ENCODE data around the gene SERPINA7. TPM values are rescaled to one million over a fixed set of nuclear protein-coding genes. Genes with fewer than 3 reads are reported as not detected.
"Not testable (repeated sequence)": the region's sequence is repeated elsewhere in the genome, so short reads cannot be mapped to it uniquely, and the experiment has no call there.

Gene SERPINA7
- under 1 TPM; 0.22 to 0.40 (median 0.28) TPM for polyA plus RNA-seq (ENCODE audit: insufficient read length in 3 of 3)

- no peak for DNase-seq (ENCODE audit: low read depth in 3 of 3, low spot score in 2 of 3)
Observed at GRCh38 chrX:106038625-106039024, at the start of gene SERPINA7. SERPINA7 (minus strand) TSS chrX:106038727; CDS start chrX:106037058, 1,669 bp downstream.

GRCh38 chrX:106069048-106069447 lies 30.5 kb upstream of the SERPINA7 start:
- no peak for DNase-seq (ENCODE audit: low read depth in 3 of 3, low spot score in 2 of 3)

- no peak for DNase-seq (ENCODE audit: low read depth in 3 of 3, low spot score in 2 of 3)
Observed at GRCh38 chrX:106050054-106050453, 11.5 kb upstream of the SERPINA7 start.

DNA sequence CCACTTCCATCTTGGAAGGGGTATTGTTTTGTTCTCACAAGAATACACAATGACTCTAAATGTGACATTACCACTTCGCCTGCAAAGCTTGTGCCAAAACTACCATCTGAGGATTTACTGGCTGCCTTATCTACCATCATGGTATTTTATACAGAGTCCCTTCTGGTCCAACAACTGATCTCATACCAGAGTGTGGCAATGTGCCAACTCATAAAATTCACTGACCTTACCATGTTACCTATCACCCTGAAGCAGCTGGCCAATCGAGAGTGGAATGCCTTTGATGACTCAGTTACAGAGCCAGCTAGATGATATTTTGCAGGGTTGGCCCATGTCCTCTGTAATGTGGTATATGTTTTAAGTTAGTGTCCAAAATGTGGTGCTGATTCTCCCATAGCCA lies 3.8 kb upstream of the SERPINA7 start:
- no peak for DNase-seq (ENCODE audit: low read depth in 3 of 3, low spot score in 2 of 3)

DNA sequence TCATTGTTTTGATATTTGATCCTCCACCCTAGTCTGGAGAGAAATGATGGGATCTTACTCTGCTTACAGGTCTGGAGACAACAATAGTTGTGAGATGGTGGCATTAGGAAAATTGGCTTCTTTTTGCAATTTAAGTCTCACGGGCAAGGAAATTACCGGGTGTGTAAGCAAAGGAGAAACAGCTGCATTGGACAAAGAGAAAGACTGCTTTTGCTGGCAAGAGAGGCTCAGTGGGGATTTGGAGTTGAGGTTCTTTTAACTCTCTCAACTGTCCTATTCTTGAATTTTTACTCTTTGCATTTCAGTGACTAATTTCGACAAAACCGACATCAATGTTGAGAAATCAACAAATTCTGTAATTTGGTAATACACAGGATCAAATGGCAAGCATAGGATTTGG lies 2.3 kb upstream of the SERPINA7 start:
- DNase-seq (ENCODE audit: low read depth in 3 of 3, low spot score in 2 of 3) = no peak

DNA sequence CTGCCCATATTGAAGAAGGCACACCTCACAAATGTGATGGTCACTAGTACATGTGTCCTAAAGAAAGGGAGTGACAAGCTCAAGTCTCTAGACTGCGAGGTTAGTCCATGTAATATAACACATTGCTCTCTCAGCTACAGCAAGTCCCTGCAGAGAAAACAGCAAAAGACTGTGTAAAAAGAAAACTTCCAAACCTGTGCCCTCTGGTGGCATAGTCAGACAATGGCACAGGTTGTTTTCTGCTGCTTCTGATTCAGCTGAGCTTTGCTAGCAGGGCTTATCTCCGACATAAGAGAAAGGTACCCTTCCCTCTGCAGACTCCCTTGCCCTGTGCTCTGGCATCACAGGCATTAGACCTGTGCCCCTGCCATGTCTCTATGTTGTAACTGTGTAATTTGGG lies 1.4 kb upstream of the SERPINA7 start:
- no peak for DNase-seq (ENCODE audit: low read depth in 3 of 3, low spot score in 2 of 3)

GRCh38 chrX:106037835-106038473 lies 573 bp downstream of the SERPINA7 start:
- DNase-seq (ENCODE audit: low read depth in 3 of 3, low spot score in 2 of 3) = no peak

GRCh38 chrX:106036716-106037115 lies 1.8 kb downstream of the SERPINA7 start:
- no peak for DNase-seq (ENCODE audit: low read depth in 3 of 3, low spot score in 2 of 3)

DNA sequence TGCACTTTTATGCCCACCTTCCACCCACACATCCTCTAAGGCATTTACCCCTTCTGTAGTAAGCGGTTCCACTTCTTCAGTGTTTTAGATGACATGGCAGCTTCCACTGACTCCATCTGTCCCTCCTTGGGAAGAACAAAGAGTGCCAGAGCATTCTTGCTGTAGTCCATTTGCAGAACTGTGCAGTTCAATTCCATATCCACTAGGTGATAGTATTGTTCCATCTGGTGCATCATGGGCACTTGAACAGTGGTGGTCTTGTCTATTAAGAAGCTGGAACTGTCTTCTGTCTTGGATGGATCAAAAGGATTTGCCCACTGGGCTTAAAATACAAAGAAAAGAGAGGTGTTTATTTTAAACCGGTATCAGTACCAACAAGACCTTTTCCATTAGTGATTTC lies 3.5 kb downstream of the SERPINA7 start:
- no peak for DNase-seq (ENCODE audit: low read depth in 3 of 3, low spot score in 2 of 3)

GRCh38 chrX:106023947-106024346 lies 14.6 kb downstream of the SERPINA7 start:
- no peak for DNase-seq (ENCODE audit: low read depth in 3 of 3, low spot score in 2 of 3)

DNA sequence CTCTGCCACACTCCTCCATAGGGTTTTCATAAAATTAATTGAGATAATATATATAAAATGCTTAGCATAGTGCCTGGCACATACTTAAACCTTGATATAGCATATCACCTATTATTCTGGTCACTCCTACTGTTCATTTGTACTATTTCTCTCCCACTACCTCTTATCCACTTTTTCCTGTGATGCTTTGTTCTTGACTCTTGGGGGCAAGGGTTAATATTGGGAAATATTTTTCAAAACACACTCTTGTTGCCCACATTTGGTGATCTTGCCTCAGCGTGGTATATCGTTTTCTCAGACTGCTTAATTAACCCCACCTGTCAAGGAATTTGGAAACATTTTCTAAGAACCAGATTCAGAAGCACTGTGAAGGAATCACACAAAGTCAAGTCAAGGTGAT lies 16.3 kb downstream of the SERPINA7 start:
- DNase-seq (ENCODE audit: low read depth in 3 of 3, low spot score in 2 of 3) = no peak

- DNase-seq (ENCODE audit: low read depth in 3 of 3, low spot score in 2 of 3) = no peak
Observed at GRCh38 chrX:106014119-106014775, 24.3 kb downstream of the SERPINA7 start.

- no peak for DNase-seq (ENCODE audit: low read depth in 3 of 3, low spot score in 2 of 3)
Observed at GRCh38 chrX:106009145-106009544, 29.4 kb downstream of the SERPINA7 start.

DNA sequence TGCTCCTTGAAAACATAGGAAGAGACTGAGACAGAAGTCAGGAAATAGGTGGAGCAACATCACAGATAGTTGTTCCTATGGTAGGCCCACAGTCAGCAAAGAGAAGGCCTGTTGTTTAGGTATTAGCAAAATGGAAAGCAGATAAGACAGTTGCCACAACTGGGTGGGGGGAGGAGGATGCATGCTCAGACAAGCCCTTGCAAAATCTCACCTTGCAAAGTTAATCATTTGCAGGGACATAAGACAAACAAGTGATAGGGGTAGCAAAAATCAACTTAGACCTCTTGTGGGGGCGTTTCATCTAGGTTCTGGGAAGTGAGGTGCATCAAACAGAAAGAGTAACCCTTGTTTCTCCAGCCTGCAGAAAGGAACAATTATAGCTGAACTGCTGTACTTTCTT lies 30.7 kb downstream of the SERPINA7 start:
- DNase-seq (ENCODE audit: low read depth in 3 of 3, low spot score in 2 of 3) = no peak

DNA sequence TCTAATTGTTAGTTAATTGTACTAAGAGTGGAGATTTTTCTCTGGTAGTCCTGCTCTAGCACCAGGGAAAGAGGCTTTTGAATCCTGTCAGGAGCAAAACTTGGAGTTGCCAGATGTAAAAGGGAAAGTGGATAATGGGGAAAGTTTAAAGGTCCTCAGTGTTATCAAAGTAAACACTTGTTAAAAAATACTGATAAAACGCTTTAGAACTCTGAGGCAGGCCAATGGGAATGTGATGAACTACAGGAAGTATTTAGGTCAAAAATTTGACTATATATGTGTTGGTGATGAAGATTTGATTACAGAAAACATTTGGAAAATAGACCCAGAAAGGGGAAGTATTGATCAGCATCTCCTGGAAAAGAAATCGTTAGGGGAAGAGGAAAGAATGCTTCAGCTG lies 32.8 kb downstream of the SERPINA7 start:
- DNase-seq (ENCODE audit: low read depth in 3 of 3, low spot score in 2 of 3) = no peak

- not testable (repeated sequence) for DNase-seq (ENCODE audit: low read depth in 3 of 3, low spot score in 2 of 3)
Observed at GRCh38 chrX:106000609-106001008, 37.9 kb downstream of the SERPINA7 start.

DNA sequence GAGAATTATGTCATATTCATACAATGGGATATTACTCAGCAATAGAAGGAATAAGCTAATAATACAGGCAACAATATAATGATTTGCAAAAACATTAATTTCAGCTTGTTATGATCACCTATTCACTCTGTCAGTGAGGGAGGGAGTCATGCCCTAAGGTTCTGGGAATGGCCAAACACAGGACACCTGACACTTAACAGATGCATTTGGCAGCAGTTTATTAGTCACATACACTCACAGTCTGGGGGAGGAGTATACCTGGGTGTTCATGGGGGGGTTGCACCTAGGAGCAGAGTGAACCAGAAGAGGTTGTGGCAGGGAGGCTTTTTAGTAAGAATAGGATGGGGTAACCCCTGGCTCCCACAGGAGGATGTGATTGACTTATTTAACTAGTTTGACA lies 38.3 kb downstream of the SERPINA7 start:
- no peak for DNase-seq (ENCODE audit: low read depth in 3 of 3, low spot score in 2 of 3)

GRCh38 chrX:105999294-105999693 lies 39.2 kb downstream of the SERPINA7 start:
- no peak for DNase-seq (ENCODE audit: low read depth in 3 of 3, low spot score in 2 of 3)

- DNase-seq (ENCODE audit: low read depth in 3 of 3, low spot score in 2 of 3) = not testable (repeated sequence)
Observed at GRCh38 chrX:105988487-105988886, 50.0 kb downstream of the SERPINA7 start.
